ENCODE data around the gene CC2D1B. TPM values are rescaled to one million over a fixed set of nuclear protein-coding genes. Genes with fewer than 3 reads are reported as not detected.

CC2D1B gene
- total and polyA plus RNA-seq, 5 donors: 13.1 to 20.1 (median 17.4) TPM

- no peak overlapping the region for H3K27ac ChIP-seq (ENCODE audit: low read length)
- intact Hi-C loops (cut with DNase I): no loop called here
- H3K9me3 ChIP-seq (ENCODE audit: control insufficient read depth, low read length): no peaks in the 10 kb centered on the region
- H3K4me1 ChIP-seq (ENCODE audit: control insufficient read depth, insufficient read depth, low read length): no peaks in the 10 kb centered on the region
- 91% methylated on average over 24 of the region's 24 CpGs for WGBS
- ATAC-seq (no peak), DNase-seq (no peak)
- no peaks in the 10 kb centered on the region for H3K27me3 ChIP-seq (ENCODE audit: control insufficient read depth, insufficient read depth)
- H3K4me3 ChIP-seq (ENCODE audit: low read length): no peak overlapping the region
These were observed 6.1 kb downstream of the CC2D1B start for GRCh38 chr1:52359676-52360594.

GRCh38 chr1:52358851-52359497 is 7.0 kb downstream of the CC2D1B start:
- intact Hi-C loops (cut with DNase I): no loop called here
- H3K27me3 ChIP-seq (ENCODE audit: control insufficient read depth, insufficient read depth): no peaks in the 10 kb centered on the region
- WGBS: 92% methylated on average over 18 of the region's 18 CpGs
- ATAC-seq: no peak
- H3K4me3 ChIP-seq (ENCODE audit: low read length): no peak overlapping the region
- H3K9me3 ChIP-seq (ENCODE audit: control insufficient read depth, low read length): no peaks in the 10 kb centered on the region
- H3K4me1 ChIP-seq (ENCODE audit: control insufficient read depth, insufficient read depth, low read length): no peaks in the 10 kb centered on the region
- H3K27ac ChIP-seq (ENCODE audit: low read length): no peak overlapping the region
- DNase-seq: no peak

DNA sequence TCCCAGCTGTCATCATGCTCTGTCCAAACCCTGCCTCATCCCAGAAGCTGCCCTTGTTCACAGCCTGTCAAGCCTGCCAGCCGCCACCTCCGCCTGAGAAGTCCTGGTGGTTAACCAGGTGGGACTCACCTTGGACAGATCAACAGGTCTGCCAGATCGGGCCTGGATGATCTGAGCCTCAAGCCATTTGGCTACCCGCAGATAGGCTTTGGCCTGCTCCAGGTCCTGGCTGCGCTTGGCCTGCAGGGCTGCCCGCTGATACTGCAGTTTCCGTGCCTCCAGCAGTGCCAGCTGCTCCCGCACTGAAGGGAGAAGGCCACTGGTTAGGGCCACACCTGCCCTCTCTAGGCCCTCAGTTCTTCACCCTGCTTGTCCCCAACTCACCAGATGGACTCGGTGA is 8.6 kb downstream of the CC2D1B start:
- intact Hi-C loops (cut with DNase I): no loop called here
- no peak for DNase-seq
- H3K4me3 ChIP-seq (ENCODE audit: low read length): no peak overlapping the region
- H3K4me1 ChIP-seq (ENCODE audit: control insufficient read depth, insufficient read depth, low read length): no peaks in the 10 kb centered on the region
- H3K27ac ChIP-seq (ENCODE audit: low read length): no peak overlapping the region
- no peaks in the 10 kb centered on the region for H3K9me3 ChIP-seq (ENCODE audit: control insufficient read depth, low read length)
- no peaks in the 10 kb centered on the region for H3K27me3 ChIP-seq (ENCODE audit: control insufficient read depth, insufficient read depth)
- no peak for ATAC-seq
- 96% methylated on average over 9 of the region's 9 CpGs for whole genome bisulfite sequencing

GRCh38 chr1:52356818-52357355 is 9.1 kb downstream of the CC2D1B start:
- H3K27ac ChIP-seq (ENCODE audit: low read length): no peak overlapping the region
- H3K4me3 ChIP-seq (ENCODE audit: low read length): no peak overlapping the region
- intact Hi-C loops (cut with DNase I): no loop called here
- ATAC-seq: no peak
- H3K4me1 ChIP-seq (ENCODE audit: control insufficient read depth, insufficient read depth, low read length): no peaks in the 10 kb centered on the region
- no peaks in the 10 kb centered on the region for H3K9me3 ChIP-seq (ENCODE audit: control insufficient read depth, low read length)
- WGBS: 92% methylated on average over 8 of the region's 8 CpGs
- H3K27me3 ChIP-seq (ENCODE audit: control insufficient read depth, insufficient read depth): no peaks in the 10 kb centered on the region
- DNase-seq: no peak

DNA sequence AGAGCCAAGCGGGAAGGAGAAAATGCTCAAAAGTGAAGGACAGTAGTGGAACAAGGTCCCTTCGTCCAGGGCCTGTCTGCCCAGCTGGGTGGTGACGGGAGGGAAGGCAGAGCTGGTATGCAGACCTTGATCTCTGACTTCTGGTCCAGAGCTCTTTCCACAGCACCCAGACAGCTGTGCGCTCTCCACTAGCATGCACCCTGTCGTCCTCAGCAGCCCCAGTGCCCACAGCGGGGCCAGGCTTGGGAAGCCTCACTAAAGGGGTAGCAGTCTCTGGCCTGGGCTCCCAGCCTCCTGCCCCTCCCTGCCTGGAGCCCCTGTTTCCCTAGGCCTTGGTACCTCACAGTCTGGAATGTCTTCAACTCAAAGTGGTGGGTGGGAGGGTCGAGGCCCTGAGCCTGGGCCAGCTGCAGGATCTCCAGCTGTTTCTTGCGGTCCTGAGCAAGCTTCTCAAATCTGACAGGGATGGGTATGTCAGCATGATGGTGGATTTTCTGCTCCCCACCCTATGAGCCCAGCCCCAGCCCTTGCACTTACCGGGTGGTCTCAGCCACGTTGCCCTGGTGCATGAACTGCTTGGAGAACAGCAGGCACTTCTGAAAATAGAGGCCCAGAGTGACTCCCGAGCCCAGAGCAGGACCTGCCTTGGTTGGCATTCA is 10.0 kb downstream of the CC2D1B start:
- H3K4me1 ChIP-seq (ENCODE audit: control insufficient read depth, insufficient read depth, low read length): no peaks in the 10 kb centered on the region
- H3K4me3 ChIP-seq (ENCODE audit: low read length): no peak overlapping the region
- no peak for DNase-seq
- WGBS: 91% methylated on average over 11 of the region's 11 CpGs
- ATAC-seq: no peak
- no peaks in the 10 kb centered on the region for H3K9me3 ChIP-seq (ENCODE audit: control insufficient read depth, low read length)
- intact Hi-C loops (cut with DNase I): no loop called here
- no peak overlapping the region for H3K27ac ChIP-seq (ENCODE audit: low read length)
- H3K27me3 ChIP-seq (ENCODE audit: control insufficient read depth, insufficient read depth): no peaks in the 10 kb centered on the region

GRCh38 chr1:52355436-52355835 is 10.6 kb downstream of the CC2D1B start:
- Histone ChIP-seq H3K27ac (ENCODE audit: low read length) (no peak overlapping the region), H3K27me3 (ENCODE audit: control insufficient read depth, insufficient read depth) (no peaks in the 10 kb centered on the region), H3K4me1 (ENCODE audit: control insufficient read depth, insufficient read depth, low read length) (no peaks in the 10 kb centered on the region), H3K4me3 (ENCODE audit: low read length) (no peak overlapping the region), H3K9me3 (ENCODE audit: control insufficient read depth, low read length) (no peaks in the 10 kb centered on the region)
- no peak for ATAC-seq
- intact Hi-C loops (cut with DNase I): no loop called here
- no peak for DNase-seq
- WGBS: 94% methylated on average over 8 of the region's 8 CpGs

DNA sequence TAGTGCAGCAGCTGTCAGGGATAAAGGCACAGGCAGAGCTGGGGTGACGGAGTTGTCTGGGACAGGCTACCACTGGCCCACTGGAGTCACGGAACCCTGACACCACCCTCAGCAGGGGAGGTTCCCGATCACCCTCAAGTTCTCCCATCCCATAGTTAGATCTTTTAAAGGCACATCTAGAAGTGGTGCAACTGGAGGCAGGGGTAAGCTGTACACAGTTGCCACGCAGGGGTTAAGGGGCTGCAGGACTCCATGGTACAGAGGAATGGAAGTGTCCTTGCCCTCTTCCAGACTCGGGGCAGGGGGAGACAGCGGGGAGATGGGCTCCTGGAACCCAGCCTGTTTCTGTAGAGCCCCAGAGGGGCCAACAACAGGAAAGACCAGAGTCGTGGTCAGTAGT is 13.3 kb downstream of the CC2D1B start:
- DNase-seq (no peak), ATAC-seq (no peak)
- no peak overlapping the region for H3K4me3 ChIP-seq (ENCODE audit: low read length)
- 76% methylated on average over 7 of the region's 7 CpGs for WGBS
- H3K9me3 ChIP-seq (ENCODE audit: control insufficient read depth, low read length): no peaks in the 10 kb centered on the region
- intact Hi-C loops (cut with DNase I): no loop called here
- no peaks in the 10 kb centered on the region for H3K27me3 ChIP-seq (ENCODE audit: control insufficient read depth, insufficient read depth)
- no peaks in the 10 kb centered on the region for H3K4me1 ChIP-seq (ENCODE audit: control insufficient read depth, insufficient read depth, low read length)
- no peak overlapping the region for H3K27ac ChIP-seq (ENCODE audit: low read length)

- DNase-seq: no peak
- Histone ChIP-seq H3K4me1 (ENCODE audit: control insufficient read depth, insufficient read depth, low read length) (no peaks in the 10 kb centered on the region), H3K27me3 (ENCODE audit: control insufficient read depth, insufficient read depth) (no peaks in the 10 kb centered on the region), H3K9me3 (ENCODE audit: control insufficient read depth, low read length) (no peaks in the 10 kb centered on the region), H3K4me3 (ENCODE audit: low read length) (no peak overlapping the region), H3K27ac (ENCODE audit: low read length) (no peak overlapping the region)
- ATAC-seq: peak; percentile 38 to 50
- WGBS: 42% methylated on average over 8 of the region's 8 CpGs
- intact Hi-C loops (cut with DNase I): no loop called here
These were observed 17.2 kb downstream of the CC2D1B start for GRCh38 chr1:52348704-52349300.

DNA sequence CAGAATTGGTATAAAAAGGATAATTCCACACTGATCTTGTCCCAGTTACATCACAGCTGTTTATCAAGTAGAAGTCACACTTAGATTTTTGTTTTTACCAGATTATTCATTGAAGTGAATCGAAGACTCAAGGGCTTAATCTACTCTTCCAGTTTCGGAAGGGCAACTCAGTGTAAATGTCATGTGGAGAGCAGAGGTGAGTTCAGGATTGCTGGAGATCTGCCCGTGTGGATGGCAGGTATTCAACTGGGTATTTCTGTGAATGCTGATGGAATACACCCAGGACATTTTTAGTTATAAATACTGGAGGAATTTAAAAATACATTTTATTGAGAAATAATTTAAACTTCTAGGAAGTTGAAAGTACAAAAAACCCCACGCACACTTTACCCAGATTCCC is 19.4 kb downstream of the CC2D1B start:
- WGBS: 89% methylated on average over 4 of the region's 4 CpGs
- no peaks in the 10 kb centered on the region for H3K9me3 ChIP-seq (ENCODE audit: control insufficient read depth, low read length)
- H3K27ac ChIP-seq (ENCODE audit: low read length): no peak overlapping the region
- H3K4me3 ChIP-seq (ENCODE audit: low read length): no peak overlapping the region
- H3K4me1 ChIP-seq (ENCODE audit: control insufficient read depth, insufficient read depth, low read length): no peaks in the 10 kb centered on the region
- ATAC-seq (no peak), DNase-seq (no peak)
- no peaks in the 10 kb centered on the region for H3K27me3 ChIP-seq (ENCODE audit: control insufficient read depth, insufficient read depth)
- intact Hi-C loops (cut with DNase I): no loop called here

DNA sequence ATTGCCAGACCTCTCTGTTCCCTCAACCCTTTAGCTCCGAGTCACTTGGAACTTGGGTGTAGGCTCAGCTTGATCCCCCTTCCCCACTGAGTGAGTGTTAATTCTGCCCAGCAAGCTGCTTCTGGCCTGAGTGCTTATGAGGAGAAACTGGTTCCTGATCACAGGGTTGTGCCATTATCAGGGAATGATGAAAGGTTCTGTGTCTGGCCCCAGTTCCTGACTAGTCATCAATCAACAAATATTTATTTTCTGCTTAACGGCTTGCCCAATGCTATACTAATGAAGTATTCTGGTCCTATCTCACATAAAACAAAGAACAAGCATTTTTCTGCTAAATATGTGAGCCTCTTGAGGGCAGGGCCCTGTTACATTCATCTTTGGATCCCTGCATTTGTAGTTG is 20.8 kb downstream of the CC2D1B start:
- Histone ChIP-seq H3K4me3 (ENCODE audit: low read length) (no peak overlapping the region), H3K27me3 (ENCODE audit: control insufficient read depth, insufficient read depth) (no peaks in the 10 kb centered on the region), H3K27ac (ENCODE audit: low read length) (no peak overlapping the region), H3K9me3 (ENCODE audit: control insufficient read depth, low read length) (no peaks in the 10 kb centered on the region), H3K4me1 (ENCODE audit: control insufficient read depth, insufficient read depth, low read length) (no peaks in the 10 kb centered on the region)
- intact Hi-C loops (cut with DNase I): no loop called here
- no peak for ATAC-seq
- DNase-seq: no peak
- WGBS: 79% methylated on average over 2 of the region's 2 CpGs

DNA sequence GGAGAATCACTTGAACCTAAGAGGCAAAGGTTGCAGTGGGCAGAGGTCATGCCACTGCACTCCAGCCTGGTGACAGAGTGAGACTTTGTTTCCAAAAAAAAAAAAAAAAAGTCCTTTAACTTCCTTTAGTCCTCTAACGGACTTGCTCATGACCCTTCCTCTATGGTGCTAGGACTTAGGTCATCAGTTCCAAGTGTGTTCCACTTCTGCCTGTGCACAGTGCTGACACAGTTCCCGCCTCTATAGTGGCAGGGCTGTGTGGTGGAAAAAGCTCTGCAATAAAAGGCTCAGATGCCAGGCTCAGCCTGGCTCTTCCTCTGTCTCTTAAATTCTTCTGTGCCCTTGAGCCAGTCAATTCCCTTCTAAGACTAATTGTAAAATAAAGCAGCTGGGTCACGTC is 22.0 kb downstream of the CC2D1B start:
- intact Hi-C loops (cut with DNase I): no loop called here

More for the DNA sequence above, 22.0 kb downstream of the CC2D1B start:
- ATAC-seq: no peak
- no peaks in the 10 kb centered on the region for H3K9me3 ChIP-seq (ENCODE audit: control insufficient read depth, low read length)
- no peak overlapping the region for H3K4me3 ChIP-seq (ENCODE audit: low read length)
- H3K27ac ChIP-seq (ENCODE audit: low read length): no peak overlapping the region
- 81% methylated on average over 3 of the region's 3 CpGs for WGBS
- H3K27me3 ChIP-seq (ENCODE audit: control insufficient read depth, insufficient read depth): no peaks in the 10 kb centered on the region
- no peak for DNase-seq
- no peaks in the 10 kb centered on the region for H3K4me1 ChIP-seq (ENCODE audit: control insufficient read depth, insufficient read depth, low read length)

Data from right cardiac atrium (tissue), 5 donors.